Uterus (tissue), 2 donors: ENCODE data around the gene OSGEPL1.

Experiments used
- CTCF ChIP-seq, 4 experiments: fragments of 200-600 bp in 2 of 4; fragments of 450-650 bp in 2 of 4; sonication (generic) in 2 of 4; IDR thresholded peaks; one replicate each; pipeline ENCODE4 v1.5.1; 2016 to 2019; ENCODE audit warnings: antibody characterized with exemption in 4 of 4, mild to moderate bottlenecking in 2 of 4, moderate library complexity in 1 of 4
- POLR2A ChIP-seq, 2 donors: fragments of 450-650 bp; IDR thresholded peaks; one replicate each; pipeline ENCODE4 v1.6.1; 2016; ENCODE audit warnings: antibody characterized with exemption in 2 of 2, mild to moderate bottlenecking in 1 of 2, moderate library complexity in 1 of 2

GRCh38 chr2:189772212-189772611 is 9.6 kb upstream of the OSGEPL1 start:
- TF ChIP-seq CTCF (IDR thresholded peaks at IDR 0.05): no peak
- TF ChIP-seq POLR2A (IDR thresholded peaks at IDR 0.05): no peak
